Measurements from ENCODE around the gene ADAM33. TPM values are rescaled to one million over a fixed set of nuclear protein-coding genes. Genes with fewer than 3 reads are reported as not detected.

The ADAM33 gene
- total and polyA plus RNA-seq, 2 of the 13 experiments (the other 11 are each of a cell fraction or from before 2014, with no cell fraction given), result not detected

DNA sequence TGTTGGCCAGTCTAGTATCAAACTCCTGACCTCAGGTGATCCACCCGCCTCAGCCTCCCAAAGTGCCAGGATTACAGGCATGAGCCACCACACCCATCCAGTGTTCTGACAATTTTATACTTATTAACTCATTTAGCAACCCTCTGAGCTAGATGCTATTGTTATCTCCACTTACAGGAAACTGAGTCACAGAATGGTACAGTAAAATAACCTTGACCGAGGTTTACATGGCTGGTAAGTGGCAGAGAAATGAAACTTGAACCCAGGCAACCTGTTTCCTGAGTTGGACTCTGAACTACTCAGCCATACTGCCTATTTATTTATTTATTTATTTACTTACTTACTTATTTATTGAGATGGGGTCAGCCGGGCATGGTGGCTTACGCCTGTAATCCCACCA is 37.2 kb upstream of the ADAM33 start (continued):
- no peak for TF ChIP-seq ZZZ3 (CRISPR knock-in tag; IDR thresholded peaks at IDR 0.05; ENCODE audit: borderline replicate concordance)

DNA sequence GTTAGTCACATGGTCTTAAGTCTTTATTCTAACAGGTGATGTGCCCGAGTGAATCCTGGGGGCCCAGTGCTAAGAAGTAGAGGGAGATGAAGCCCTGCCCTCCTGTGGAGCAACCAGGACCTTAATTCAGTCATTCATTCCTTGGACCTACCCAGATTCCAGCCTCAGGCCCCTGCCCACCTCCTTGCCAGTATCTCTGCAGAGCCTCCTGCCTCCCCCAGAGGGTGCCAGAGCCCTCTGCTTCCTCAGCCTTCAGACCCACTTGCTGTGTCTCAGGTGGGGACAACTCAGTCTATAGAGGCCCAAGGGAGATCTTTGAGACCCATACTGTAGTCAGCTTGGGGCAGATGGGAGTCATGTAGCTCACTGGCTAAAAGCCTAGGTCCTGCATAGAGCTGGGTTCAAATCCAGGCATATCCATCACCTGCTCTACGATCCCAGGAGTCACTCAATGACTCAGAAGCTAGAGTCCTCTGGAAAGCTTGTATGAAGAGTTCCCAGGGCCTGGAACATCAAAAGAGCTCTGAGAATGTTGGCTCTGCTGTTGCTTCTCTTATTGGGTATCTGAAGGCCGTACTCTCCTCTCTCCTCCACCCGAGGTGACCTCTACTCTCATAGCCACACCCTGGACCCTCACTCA is 34.5 kb upstream of the ADAM33 start:
- 15% methylated on average over 4 of the region's 4 CpGs for WGBS (ENCODE audit: low lambda C conversion rate)
- Histone ChIP-seq H2AFZ (ENCODE audit: low read length) (no peak overlapping the region), H4K20me1 (ENCODE audit: insufficient read depth, low read length) (no peaks in the 10 kb centered on the region), H3K27ac (ENCODE audit: extremely low read length, insufficient read depth, low read length) (no peak overlapping the region), H3K4me1 (ENCODE audit: insufficient read depth, low read length) (no peaks in the 10 kb centered on the region), H3K27me3 (ENCODE audit: control insufficient read depth in 1 of 2, insufficient read depth in 2 of 2, low read length in 2 of 2) (peaks cover 0 to 26% of the 10 kb centered on the region in 2 experiments; a peak in 4 of 5 replicates), H3K9ac (ENCODE audit: insufficient read depth, low read depth, low read length) (no peak overlapping the region), H3K9me3 (ENCODE audit: low read length) (no peaks in the 10 kb centered on the region), H3K4me3 (replicated peaks in 1 of 3; ENCODE audit: insufficient read depth in 1 of 3, low read depth in 2 of 3, low read length in 3 of 3) (no peak overlapping the region), H3K36me3 (replicated peaks in 1 of 2; ENCODE audit: control insufficient read depth in 1 of 2, insufficient read depth in 2 of 2, low read length in 2 of 2) (no peaks in the 10 kb centered on the region), H3K4me2 (ENCODE audit: low read depth, low read length) (no peak overlapping the region), H3K79me2 (ENCODE audit: insufficient read depth, low read length) (no peaks in the 10 kb centered on the region)
- FAIRE-seq (peak; percentile 66), DNase-seq (ENCODE audit: low spot score) (peak; percentile 65), ATAC-seq (peak; percentile 94)
- POLR2A ChIA-PET, result interaction anchor here (1.2 kb wide), 1 partner anchor 65 kb away, joined by 3 read pairs; the partner anchor contains the start of gene SPEF1
- no TSS peak for BruUV-seq (replicated peaks)
- in situ Hi-C loops (cut with HindIII; ENCODE audit: extremely low pct_ligation_motif_present, low pct_unique_long_range_greater_than_20kb), result no loop called here
- intact Hi-C loops (cut with micrococcal nuclease; ENCODE audit: unreplicated experiment), result loop anchor here (1.0 kb wide), 4 partner anchors 33 to 369 kb away; partner anchors contain the start of gene SPEF1
- CTCF ChIA-PET (ENCODE audit: low intra/inter-chr PET ratio, low total read pairs), result interaction anchor here (0.8 to 3.9 kb wide), 7 partner anchors 24 to 138 kb away, joined by 3 to 45 read pairs (median 4); partner anchors contain the start of genes ADISSP and SPEF1
- no peak for TF ChIP-seq PCBP1 (IDR thresholded peaks at IDR 0.05; ENCODE audit: borderline replicate concordance, low read depth, low read length)
- TF ChIP-seq ZSCAN21 (CRISPR knock-in tag; IDR thresholded peaks at IDR 0.05; ENCODE audit: borderline replicate concordance), result 0 out of 2 replicates have a peak, but pooled peaks have one; percentile 29
- TF ChIP-seq SALL2 (CRISPR knock-in tag; IDR thresholded peaks at IDR 0.05), result peak; percentile 62; the same call in 1 of the 2 replicates
- TF ChIP-seq ERF (CRISPR knock-in tag; IDR thresholded peaks at IDR 0.05), result 0 out of 2 replicates have a peak, but pooled peaks have one; percentile 16
- TF ChIP-seq, protein P1, sequence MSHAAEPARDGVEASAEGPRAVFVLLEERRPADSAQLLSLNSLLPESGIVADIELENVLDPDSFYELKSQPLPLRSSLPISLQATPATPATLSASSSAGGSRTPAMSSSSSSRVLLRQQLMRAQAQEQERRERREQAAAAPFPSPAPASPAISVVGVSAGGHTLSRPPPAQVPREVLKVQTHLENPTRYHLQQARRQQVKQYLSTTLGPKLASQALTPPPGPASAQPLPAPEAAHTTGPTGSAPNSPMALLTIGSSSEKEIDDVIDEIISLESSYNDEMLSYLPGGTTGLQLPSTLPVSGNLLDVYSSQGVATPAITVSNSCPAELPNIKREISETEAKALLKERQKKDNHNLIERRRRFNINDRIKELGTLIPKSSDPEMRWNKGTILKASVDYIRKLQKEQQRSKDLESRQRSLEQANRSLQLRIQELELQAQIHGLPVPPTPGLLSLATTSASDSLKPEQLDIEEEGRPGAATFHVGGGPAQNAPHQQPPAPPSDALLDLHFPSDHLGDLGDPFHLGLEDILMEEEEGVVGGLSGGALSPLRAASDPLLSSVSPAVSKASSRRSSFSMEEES (CRISPR knock-in tag; IDR thresholded peaks at IDR 0.05), result no peak
- TF ChIP-seq ZNF724P (CRISPR knock-in tag; IDR thresholded peaks at IDR 0.05; ENCODE audit: borderline replicate concordance), result no peak
- peak; percentile 29; the same call in 1 of the 2 replicates for TF ChIP-seq ZFX (CRISPR knock-in tag; IDR thresholded peaks at IDR 0.05; ENCODE audit: low read depth)
- TF ChIP-seq SAP130 (CRISPR knock-in tag; IDR thresholded peaks at IDR 0.05; ENCODE audit: low read depth), result 0 out of 2 replicates have a peak, but pooled peaks have one; percentile 25
- TF ChIP-seq ZSCAN9 (CRISPR knock-in tag; IDR thresholded peaks at IDR 0.05; ENCODE audit: borderline replicate concordance), result 0 out of 2 replicates have a peak, but pooled peaks have one; percentile 29
- TF ChIP-seq ZNF354B (CRISPR knock-in tag; IDR thresholded peaks at IDR 0.05), result no peak
- TF ChIP-seq ZNF225 (CRISPR knock-in tag; IDR thresholded peaks at IDR 0.05), result peak; percentile 73; the same call in 1 of the 2 replicates
- TF ChIP-seq RFX1 (IDR thresholded peaks at IDR 0.05), result no peak
- TF ChIP-seq, protein P2, sequence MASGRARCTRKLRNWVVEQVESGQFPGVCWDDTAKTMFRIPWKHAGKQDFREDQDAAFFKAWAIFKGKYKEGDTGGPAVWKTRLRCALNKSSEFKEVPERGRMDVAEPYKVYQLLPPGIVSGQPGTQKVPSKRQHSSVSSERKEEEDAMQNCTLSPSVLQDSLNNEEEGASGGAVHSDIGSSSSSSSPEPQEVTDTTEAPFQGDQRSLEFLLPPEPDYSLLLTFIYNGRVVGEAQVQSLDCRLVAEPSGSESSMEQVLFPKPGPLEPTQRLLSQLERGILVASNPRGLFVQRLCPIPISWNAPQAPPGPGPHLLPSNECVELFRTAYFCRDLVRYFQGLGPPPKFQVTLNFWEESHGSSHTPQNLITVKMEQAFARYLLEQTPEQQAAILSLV (CRISPR knock-in tag; IDR thresholded peaks at IDR 0.05; ENCODE audit: borderline replicate concordance), result peak; percentile 52; the same call in 1 of the 2 replicates
- 0 out of 2 replicates have a peak, but pooled peaks have one; percentile 73 for TF ChIP-seq ZFP37 (CRISPR knock-in tag; IDR thresholded peaks at IDR 0.05; ENCODE audit: borderline replicate concordance)
- TF ChIP-seq, protein P3, sequence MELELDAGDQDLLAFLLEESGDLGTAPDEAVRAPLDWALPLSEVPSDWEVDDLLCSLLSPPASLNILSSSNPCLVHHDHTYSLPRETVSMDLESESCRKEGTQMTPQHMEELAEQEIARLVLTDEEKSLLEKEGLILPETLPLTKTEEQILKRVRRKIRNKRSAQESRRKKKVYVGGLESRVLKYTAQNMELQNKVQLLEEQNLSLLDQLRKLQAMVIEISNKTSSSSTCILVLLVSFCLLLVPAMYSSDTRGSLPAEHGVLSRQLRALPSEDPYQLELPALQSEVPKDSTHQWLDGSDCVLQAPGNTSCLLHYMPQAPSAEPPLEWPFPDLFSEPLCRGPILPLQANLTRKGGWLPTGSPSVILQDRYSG (CRISPR knock-in tag; IDR thresholded peaks at IDR 0.05), result no peak
- TF ChIP-seq GLI4 (CRISPR knock-in tag; IDR thresholded peaks at IDR 0.05; ENCODE audit: borderline replicate concordance), result no peak
